NOMO-1 treated with DMSO at 0.1 percent for 48 hours (cell line): ENCODE data around the gene KIF20B.

Source experiments
- DNase-seq: peaks from one replicate; lab custom pipeline; 2025; ENCODE audit not compliant: unreplicated experiment; lab: John Stamatoyannopoulos, UW

The KIF20B gene

DNA sequence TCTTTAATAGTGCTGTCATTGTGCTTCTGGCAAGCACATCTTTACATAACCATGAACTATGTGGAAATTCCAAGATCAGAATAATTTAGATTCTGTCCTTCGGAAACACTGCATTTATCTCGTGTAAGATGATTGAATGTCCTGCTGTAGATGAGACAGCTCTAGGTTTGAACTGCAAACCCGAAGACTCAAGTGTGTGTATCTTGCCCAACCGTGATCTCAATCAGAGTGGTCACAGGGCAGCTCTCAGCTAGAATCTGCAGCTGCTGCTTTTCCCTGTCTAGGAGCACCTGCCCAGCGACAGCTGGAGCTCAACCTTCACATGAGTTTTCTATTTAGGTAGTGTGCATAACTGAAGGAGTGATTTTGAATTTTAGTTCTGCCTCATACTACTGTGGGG, 17.5 kb upstream of the KIF20B start:
- DNase-seq = no peak

DNA sequence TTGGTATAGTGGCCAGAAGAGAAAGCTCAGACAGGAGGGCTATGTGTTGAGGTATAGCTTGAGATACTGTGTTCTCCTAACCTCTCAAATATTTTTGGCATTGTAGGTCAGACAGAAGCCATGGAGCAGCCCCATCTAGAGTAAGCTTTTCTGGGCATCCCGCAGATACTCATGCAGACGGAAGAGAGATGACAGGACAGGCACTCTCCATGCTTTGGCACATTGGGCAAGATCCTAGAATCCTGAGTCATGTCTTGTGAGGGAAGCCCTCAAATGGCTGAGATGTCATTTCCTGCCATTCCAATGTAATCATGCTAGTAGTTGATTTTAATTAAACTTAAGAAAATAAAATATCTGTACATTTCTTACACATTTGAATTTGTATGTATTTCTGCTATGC, 16.8 kb upstream of the KIF20B start:
- DNase-seq = peak; percentile 29

DNA sequence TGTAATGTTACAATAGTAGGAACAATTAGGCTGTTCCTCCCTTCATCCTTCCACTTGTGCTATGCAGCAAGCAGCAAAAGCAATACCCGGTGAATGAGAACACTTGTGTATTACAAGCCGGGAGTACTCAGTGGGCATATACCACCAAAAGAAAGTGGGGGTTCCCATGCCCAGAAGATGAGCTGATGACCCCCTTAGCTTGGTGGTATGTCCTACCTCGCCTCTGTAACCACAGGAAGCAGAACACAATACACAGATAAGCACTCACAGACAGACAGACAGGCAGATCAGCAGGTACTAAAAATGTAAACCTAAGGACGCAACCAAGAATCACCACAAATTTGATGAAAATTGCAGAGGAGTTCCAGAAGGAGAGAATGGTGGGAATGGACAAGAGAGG, 15.5 kb upstream of the KIF20B start:
- DNase-seq = no peak

DNA sequence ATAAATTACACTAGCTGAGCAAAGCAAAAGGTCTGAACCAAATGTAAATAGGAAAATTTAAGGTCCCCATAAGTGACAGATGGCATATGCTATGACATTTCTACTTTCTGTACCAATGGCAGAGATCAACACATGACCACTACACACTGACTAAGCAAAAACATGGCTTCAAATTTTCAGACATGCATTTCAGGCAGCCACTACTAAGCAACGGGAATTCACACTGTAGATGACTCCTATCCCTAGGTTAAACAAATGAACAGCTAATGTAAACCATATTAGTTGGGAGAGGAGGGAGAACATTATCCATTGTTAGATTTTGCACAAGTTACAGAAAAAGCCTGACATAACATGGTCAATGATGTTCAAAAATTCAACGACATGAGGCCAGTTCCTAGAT, 11.4 kb upstream of the KIF20B start:
- no peak for DNase-seq

DNA sequence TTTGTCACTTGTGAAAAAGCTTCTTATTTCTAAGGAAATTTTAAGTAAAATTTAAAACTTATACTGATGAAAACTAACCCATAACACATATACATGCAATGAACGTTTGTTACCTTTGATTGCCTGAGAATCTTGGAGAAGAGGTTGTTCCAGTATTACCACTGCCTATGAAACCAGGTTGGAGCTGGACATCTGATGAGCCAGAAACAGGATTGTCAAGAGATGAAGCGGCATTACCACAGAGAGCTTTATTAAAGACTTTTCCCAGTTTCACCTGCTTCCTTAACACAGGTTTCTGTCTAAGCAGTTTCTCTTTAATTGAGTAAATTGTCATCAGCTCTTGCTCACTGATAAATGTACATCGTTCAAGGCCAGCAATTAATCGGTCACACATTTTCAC, 9.0 kb upstream of the KIF20B start:
- no peak for DNase-seq

DNA sequence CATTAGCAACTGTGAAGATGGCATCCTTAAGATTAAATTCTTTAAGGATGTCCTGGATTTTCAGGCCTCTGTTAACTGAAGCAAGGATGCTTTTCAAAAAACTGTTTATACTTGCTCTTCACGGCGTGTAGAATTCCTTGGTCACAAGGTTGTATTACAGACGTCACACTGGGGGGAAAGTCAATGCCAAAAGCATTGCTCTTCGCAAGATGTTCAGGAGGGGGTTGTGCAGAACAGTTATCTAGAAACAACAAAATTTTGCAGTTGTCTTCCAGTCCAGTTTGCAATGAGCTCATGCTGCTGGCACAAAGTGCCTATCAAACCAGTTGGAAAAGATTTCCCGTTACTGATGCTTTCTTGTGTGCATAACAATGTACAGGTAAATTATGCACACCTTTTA, 8.2 kb upstream of the KIF20B start:
- DNase-seq = no peak

DNA sequence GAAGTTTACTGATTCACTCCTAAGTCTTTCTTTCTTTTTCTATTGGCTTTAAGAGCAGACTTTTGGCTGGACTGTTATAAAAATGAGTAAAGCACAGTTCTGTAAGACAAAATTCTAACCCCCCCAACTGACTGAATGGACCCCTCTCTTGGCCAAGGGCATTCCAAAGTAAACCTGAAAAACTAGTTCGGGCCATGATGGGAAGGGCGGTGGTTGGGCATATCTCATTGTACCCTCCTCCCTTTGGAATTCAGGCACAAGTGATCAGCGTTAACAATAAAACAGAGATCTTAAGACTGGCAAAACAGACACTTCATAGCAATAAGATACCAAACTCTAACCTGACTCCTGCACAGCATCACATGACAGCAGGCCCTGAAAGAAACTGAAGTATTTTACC, 6.1 kb upstream of the KIF20B start:
- no peak for DNase-seq

DNA sequence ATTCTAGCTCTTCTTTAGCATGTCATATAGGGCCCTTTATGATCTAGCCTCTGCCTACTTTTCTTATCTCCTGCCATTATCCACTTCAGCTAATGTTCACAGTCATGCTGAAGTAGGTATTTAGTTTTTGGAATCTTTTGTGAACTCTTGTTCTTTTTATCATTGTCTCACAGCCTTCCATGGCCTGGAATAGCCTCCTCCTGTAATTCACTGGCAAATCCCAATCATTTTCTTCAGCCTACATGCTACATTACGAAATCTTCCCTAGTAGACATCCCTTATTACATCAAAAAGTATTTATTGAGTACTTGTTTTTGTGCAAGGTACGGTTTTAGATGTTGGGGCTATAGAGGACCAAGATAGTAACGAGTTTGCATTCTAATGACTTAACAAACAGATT, 3.4 kb upstream of the KIF20B start:
- no peak for DNase-seq

DNA sequence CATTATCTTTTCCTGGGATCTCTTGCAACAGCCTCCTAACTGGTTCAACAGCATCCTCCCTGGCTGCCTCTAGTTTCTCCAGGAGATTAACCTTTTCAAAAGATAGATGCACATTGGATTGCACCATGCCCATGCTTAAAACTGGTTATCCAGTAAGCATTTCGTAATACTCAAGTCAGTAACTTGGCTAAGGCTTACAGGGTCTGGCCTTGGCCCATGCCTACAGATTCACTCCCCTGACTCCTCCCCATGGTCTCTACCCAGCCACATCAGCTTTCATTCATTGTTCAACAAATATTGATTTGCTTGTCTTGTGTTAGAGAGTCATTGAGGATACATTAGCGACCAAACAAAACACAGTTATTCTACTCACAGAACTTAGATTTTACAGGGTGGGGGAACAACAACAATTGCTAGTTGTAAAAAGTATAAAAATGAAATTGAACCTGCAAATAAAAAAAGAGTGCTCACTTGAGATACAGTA, 1.8 kb upstream of the KIF20B start:
- DNase-seq = peak; percentile 4

DNA sequence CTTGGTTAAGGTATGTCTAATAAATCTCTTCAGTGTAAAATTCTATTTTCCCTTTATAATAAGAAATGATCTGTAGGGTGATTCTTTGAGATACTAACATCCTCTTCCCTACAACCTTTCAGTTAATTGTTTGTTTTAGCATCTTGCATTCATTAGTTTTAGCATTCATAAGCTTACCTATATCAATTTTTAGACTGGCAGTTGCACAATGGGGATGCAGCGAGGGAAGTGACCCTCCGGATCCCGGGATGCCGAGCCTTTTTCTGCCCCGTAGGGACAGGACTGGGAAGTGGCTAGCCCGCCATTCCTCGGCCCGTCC, 508 bp upstream of the KIF20B start:
- DNase-seq = no peak

DNA sequence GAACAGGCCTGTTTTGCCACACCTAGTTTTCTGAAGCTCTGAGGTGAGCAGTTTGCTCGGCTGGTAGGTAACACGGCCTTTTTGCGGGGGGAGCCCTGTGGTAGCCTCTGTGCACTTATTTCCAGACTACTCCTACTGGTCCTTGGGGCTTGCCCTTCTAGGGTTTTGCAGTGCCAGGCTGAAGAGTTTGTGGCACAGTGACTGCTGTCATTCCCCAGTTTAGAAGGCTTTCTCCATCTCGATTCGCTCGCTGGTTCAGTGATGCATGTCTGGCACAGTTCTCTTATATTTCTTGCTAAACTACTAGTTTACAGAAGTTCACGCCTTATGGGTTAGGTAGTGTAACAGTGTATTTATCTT, 711 bp downstream of the KIF20B start:
- peak; percentile 33 for DNase-seq

DNA sequence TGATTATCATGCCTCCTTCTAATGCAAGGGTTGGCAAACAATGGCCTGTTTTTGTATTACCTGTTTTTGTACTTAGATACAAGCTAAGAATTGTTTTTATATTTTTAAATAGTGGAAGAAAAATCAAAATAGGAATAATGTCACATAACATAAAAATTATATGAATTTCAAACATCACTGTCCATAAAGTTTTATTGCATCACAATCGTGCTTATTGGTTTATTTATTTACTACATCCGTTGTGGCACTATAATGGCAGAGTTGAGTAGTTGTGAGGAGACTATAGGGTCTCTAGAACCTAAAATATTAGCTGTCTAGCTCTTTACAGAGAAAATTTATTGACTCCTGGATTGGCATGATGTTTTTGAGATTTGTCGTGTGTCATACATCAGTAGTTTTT, 4.1 kb downstream of the KIF20B start:
- no peak for DNase-seq

DNA sequence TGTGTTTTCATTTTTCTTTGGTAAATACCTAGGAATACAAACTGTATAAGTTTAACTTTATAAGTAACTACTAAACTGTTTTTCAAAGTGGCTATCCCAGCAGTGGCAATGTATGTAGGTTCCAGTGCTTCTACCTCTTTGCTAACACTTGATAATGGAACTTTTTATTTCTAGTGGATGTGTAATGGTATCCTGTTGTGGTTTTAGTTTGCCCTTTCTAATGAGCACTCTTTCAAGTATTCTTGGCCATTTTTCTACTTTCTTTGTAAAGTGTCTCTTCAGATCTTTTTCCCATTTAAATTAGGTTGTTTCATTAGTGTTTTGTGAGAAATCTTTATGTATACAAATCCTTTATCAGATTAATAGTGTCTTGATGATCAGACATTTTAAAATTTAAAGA, 4.6 kb downstream of the KIF20B start:
- no peak for DNase-seq

DNA sequence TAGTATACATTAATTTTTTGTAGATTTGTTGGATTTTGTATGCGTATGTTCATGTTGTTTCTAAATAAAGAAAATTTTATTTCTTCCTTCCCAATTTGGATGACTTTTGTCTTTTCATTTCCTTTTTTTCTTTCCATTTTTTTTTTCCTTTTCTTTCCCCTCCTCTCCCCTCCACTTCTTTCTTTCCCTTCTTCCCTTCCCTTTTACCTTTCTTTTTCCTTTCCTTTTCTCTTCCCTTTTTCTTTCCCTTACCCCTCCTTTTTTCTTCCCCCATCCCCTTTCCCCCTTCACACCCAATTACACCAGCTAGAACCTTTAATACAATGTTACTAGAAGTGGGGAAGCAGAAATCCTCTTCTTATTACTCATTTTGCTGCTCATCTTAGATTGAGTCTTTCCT, 6.0 kb downstream of the KIF20B start:
- no peak for DNase-seq

DNA sequence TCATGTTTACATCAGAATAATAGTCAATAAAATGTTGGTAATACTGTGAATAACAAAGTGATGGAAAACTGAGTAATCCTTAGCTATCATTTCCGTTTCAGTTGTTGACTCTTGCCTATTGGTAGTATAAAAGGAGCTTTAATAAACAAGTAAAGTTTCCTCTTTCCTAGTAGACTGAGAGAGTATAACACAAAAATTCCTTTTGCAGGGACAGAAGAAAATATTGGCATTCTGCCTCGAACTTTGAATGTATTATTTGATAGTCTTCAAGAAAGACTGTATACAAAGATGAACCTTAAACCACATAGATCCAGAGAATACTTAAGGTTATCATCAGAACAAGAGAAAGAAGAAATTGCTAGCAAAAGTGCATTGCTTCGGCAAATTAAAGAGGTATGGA, 9.4 kb downstream of the KIF20B start:
- DNase-seq = no peak

DNA sequence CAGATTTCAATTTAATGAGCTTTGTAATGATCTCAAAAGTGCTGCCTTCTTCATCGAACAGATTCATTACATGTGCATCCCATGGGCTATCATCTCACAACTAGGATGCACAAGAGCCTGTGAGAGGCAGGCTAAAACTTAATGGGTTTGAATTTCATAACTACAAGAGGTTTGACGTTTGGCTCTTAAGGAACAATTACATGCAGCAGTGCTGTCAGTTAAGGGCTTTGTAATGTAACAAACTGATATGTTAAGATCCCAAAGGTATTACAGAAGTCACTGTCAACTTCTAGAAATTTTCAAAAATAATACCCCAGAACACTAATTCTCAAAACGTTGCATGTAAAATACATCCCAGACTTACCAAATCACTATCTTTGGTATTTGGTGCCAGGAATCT, 33.2 kb downstream of the KIF20B start:
- DNase-seq = no peak

DNA sequence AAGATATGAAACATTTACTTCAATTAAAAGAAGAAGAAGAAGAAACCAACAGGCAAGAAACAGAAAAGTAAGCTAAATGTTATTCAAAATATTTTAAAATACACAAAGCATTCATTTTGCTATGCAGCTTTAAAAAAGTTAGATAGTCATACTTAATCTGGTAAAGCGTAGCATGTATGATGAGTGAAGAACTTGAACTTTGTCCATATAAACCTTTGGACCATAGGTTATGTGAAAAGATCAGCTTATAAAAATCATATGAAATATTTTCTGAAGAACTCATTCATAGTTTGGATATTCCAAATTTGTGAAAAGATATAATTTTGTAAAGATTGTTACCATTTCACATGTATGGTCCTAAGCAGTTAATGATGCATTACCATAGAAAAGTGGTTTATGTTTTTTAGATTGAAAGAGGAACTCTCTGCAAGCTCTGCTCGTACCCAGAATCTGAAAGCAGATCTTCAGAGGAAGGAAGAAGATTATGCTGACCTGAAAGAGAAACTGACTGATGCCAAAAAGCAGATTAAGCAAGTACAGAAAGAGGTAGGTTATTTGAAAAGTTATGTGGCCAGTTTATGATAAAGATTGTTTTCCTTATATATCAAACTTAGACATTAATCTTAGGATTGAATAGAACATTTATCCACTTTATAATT, 37.3 kb downstream of the KIF20B start:
- peak; percentile 79 for DNase-seq

DNA sequence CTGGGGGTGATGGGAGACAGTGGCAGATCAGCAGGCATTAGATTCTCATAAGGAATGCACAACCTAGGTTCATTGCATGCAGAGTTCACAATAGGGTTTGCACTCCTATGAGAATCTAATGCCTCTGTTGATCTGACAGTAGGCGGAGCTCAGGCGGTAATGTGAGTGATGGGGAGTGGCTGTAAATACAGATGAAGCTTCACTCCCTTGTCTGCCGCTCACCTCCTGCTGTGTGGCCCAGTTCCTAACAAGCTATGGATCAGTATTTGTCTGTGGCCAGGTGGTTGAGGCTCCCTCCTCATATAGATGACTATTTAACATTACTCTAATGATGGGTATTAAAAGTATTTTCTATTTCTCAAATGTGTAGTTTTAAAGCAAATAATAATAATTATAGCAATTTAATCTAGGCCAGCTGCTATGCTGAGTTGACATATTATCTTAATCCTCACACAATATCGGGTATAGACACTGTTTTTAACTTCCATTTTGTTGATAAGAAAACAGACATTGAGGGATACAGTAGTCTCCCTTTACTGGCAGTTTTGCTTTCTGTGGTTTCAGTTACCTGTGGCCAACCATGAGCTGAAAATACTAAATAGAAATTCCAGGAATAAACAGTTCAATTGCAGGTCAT, 39.9 kb downstream of the KIF20B start:
- no peak for DNase-seq

DNA sequence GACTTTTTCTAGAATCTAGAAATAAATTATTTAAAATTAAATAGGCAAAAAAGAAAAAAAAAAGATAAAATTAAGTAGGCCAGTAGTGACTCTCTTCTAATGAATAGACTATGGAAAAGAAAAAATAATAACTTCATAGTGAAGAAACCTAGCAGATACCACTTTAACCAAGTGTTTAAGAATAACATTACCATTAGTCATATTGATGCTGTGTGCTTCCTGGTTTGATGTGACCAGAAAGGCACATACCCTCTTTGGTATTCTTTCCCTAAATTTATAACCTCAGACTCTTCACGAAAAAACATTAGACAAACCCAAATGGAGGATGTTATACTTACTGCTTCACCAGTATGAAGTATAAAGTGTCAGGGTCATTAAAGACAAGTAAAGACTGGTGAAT, 42.6 kb downstream of the KIF20B start:
- no peak for DNase-seq

DNA sequence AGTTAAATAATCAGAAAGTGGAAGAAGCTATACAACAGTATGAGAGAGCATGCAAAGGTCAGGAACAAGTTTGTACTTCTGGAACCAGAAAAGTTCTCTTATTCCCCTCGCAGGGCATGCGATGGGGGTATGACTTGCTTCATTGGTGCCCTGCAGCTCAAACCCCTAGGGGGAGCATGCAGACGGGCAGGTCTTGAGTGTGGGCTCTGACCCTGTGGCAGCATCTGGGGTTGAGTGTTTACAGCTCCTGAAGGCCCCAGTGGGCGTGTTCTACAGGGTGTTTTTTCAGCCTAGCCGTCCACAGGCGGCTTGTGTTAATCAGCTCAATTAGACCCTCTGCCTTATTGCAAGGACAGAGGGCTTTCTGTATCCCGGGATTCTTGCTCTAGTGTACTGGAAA, 44.5 kb downstream of the KIF20B start:
- DNase-seq = no peak

DNA sequence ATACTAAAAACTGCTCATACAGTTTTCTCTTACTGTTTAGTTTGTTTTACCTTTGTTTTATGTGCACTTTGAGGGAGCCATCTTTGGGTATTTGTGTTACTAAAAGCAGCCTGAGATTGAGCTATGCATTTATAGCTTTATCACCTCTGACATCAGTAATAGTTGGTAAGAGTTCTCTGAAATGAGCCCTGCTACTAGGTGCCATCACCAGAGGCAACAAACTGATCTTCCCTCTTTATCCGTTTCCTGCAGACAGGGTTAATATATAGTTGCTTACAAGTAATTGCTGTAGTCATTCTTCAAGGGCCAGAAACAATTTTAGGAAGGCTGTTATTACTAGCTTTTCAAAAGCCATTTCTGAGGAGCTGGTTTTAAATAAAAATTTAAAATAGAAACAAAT, 49.1 kb downstream of the KIF20B start:
- DNase-seq = no peak

DNA sequence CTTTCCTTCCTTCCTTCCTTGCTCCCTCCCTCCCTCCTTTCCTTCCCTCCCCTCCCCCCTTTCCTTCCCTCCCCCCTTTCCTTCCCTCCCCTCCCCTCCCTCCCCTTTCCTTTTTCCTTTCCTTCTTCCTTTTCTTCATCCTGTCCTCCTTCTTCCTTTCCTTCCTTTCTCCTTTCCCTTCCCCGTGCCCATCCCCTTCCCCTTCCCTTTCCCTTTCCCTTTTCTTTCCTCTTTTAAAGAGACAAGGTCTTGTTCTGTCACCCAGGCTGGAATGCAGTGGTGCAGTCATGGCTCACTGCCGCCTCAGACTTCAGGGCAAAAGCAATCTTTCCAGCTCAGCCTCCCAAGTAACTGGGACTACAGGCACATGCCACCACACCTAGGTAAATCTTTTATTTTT, 54.0 kb downstream of the KIF20B start:
- no peak for DNase-seq

DNA sequence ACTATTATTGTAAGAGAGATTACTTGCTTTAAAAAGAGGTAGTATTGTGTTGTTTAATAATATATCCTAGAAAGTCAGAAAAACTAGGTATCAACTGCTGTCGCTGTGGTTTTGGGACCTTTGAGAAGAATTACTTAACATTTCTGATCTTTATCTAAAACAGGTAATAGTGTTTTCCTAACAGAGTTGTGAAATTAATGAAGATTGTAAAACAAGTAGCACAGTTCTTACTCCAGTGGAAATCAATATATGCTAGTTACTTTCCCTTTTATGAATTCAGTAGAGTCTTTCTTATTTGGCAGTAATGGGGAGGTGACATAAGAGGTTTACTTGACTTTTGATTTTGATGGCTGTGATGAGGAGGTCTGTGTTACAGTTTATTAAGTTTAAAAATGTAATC, 58.1 kb downstream of the KIF20B start:
- no peak for DNase-seq
